Breast epithelium (tissue), 3 donors: Measurements from ENCODE around the gene LRRC1.

Experiments
- POLR2A ChIP-seq: fragments of 450-650 bp; IDR thresholded peaks from one replicate; pipeline ENCODE4 v1.6.1; 2016; ENCODE audit warnings: antibody characterized with exemption, mild to moderate bottlenecking, moderate library complexity
- POLR2AphosphoS5 ChIP-seq, 3 donors: sonication (generic); formaldehyde crosslinking; IDR thresholded peaks; one replicate each; pipeline ENCODE4 v1.6.1; 2017; ENCODE audit warnings: antibody characterized with exemption in 3 of 3

DNA sequence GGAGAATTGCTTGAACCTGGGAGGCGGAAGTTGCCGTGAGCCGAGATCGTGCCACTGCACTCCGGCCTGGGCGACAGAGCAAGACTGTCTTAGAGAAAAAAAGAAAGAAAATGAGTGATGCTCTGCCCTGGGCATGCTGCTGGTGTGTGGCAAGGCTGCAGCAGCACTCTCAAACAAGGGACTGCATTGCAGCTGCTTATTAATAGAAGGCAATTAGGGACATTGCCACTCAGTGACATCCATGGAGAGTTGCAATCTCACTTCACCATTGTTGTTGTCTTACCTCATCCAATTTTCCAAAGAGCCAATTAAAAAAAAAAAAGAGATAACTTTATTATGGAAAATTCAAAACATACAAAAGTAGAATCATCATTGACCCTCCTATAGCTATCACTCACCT is 131.1 kb downstream of the LRRC1 start:
- TF ChIP-seq POLR2A (no peak), POLR2AphosphoS5 (IDR thresholded peaks at IDR 0.05) (no peak)
